ENCODE measurements around the gene GRHPR.

DNA sequence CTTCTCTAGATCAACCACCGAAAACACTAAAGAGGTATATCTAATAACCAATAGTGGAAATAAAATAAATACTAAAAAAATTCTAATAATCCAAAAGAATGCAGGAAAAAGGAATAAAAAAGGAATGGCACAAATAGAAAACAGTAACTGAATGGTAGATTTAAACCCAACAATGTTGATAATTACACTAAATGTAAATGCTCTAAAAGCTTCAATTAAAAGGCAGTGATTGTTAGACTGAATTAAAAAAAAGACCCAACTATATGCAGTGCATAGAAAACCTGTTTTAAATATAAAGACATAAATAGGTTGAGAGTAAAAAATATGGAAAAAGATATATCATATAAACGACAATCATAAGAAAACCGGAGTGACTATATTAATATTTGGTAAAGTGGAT, 51.9 kb downstream of the GRHPR start:
- TF ChIP-seq POLR2A (IDR thresholded peaks at IDR 0.05; ENCODE audit: low read depth, low read length), result no peak
- TF ChIP-seq BHLHE40 (IDR thresholded peaks at IDR 0.05; ENCODE audit: low read depth, low read length), result no peak
- TF ChIP-seq, protein P1, sequence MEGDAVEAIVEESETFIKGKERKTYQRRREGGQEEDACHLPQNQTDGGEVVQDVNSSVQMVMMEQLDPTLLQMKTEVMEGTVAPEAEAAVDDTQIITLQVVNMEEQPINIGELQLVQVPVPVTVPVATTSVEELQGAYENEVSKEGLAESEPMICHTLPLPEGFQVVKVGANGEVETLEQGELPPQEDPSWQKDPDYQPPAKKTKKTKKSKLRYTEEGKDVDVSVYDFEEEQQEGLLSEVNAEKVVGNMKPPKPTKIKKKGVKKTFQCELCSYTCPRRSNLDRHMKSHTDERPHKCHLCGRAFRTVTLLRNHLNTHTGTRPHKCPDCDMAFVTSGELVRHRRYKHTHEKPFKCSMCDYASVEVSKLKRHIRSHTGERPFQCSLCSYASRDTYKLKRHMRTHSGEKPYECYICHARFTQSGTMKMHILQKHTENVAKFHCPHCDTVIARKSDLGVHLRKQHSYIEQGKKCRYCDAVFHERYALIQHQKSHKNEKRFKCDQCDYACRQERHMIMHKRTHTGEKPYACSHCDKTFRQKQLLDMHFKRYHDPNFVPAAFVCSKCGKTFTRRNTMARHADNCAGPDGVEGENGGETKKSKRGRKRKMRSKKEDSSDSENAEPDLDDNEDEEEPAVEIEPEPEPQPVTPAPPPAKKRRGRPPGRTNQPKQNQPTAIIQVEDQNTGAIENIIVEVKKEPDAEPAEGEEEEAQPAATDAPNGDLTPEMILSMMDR (conservative IDR thresholded peaks at IDR 0.05; ENCODE audit: low read depth, low read length), result no peak
- TF ChIP-seq SMC3 (IDR thresholded peaks at IDR 0.05; ENCODE audit: low read depth, low read length), result no peak
- TF ChIP-seq RAD21 (IDR thresholded peaks at IDR 0.05; ENCODE audit: low read length), result no peak
- no peak for TF ChIP-seq CEBPB (IDR thresholded peaks at IDR 0.05; ENCODE audit: low read depth, low read length)
- TF ChIP-seq, protein P2, sequence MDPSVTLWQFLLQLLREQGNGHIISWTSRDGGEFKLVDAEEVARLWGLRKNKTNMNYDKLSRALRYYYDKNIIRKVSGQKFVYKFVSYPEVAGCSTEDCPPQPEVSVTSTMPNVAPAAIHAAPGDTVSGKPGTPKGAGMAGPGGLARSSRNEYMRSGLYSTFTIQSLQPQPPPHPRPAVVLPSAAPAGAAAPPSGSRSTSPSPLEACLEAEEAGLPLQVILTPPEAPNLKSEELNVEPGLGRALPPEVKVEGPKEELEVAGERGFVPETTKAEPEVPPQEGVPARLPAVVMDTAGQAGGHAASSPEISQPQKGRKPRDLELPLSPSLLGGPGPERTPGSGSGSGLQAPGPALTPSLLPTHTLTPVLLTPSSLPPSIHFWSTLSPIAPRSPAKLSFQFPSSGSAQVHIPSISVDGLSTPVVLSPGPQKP (IDR thresholded peaks at IDR 0.05; ENCODE audit: borderline replicate concordance, low read depth, low read length), result no peak
